NCI-H1092 treated with DMSO at 0.1 percent for 48 hours (cell line): Measurements from ENCODE around the gene CDH4.

ENCODE experiments used
- DNase-seq: peaks from one replicate; lab custom pipeline; 2025; lab: John Stamatoyannopoulos, UW

The CDH4 gene

GRCh38 chr20:61301711-61302525 lies 49.9 kb downstream of the CDH4 start:
- DNase-seq, result no peak

GRCh38 chr20:61303217-61303616 lies 51.2 kb downstream of the CDH4 start:
- no peak for DNase-seq

GRCh38 chr20:61303675-61304074 lies 51.6 kb downstream of the CDH4 start:
- no peak for DNase-seq

- DNase-seq, result no peak
Measured at GRCh38 chr20:61304750-61305149, 52.7 kb downstream of the CDH4 start.

- DNase-seq, result no peak
Measured at GRCh38 chr20:61306937-61307475, 54.9 kb downstream of the CDH4 start.

- DNase-seq, result no peak
Measured at GRCh38 chr20:61307686-61308476, 55.8 kb downstream of the CDH4 start.

GRCh38 chr20:61308477-61308774 lies 56.4 kb downstream of the CDH4 start:
- DNase-seq, result no peak

- DNase-seq, result no peak
Measured at GRCh38 chr20:61310954-61311353, 58.9 kb downstream of the CDH4 start.

- no peak for DNase-seq
Measured at GRCh38 chr20:61311656-61312387, 59.8 kb downstream of the CDH4 start.

- DNase-seq, result no peak
Measured at GRCh38 chr20:61312925-61313324, 60.9 kb downstream of the CDH4 start.

- no peak for DNase-seq
Measured at GRCh38 chr20:61313396-61313795, 61.3 kb downstream of the CDH4 start.

GRCh38 chr20:61314326-61315010 lies 62.4 kb downstream of the CDH4 start:
- no peak for DNase-seq

GRCh38 chr20:61315319-61315718 lies 63.3 kb downstream of the CDH4 start:
- no peak for DNase-seq

- DNase-seq, result no peak
Measured at GRCh38 chr20:61316346-61316745, 64.3 kb downstream of the CDH4 start.

- DNase-seq, result no peak
Measured at GRCh38 chr20:61317966-61318530, 66.0 kb downstream of the CDH4 start.

- no peak for DNase-seq
Measured at GRCh38 chr20:61320691-61321425, 68.8 kb downstream of the CDH4 start.

GRCh38 chr20:61321481-61321880 lies 69.4 kb downstream of the CDH4 start:
- no peak for DNase-seq

GRCh38 chr20:61322151-61322865 lies 70.2 kb downstream of the CDH4 start:
- no peak for DNase-seq

- no peak for DNase-seq
Measured at GRCh38 chr20:61324906-61325305, 72.8 kb downstream of the CDH4 start.

- no peak for DNase-seq
Measured at GRCh38 chr20:61325718-61326117, 73.7 kb downstream of the CDH4 start.
